NCI-H510A treated with DMSO at 0.1 percent for 48 hours (cell line): ENCODE results near the gene HOXB2.

Experiments
- DNase-seq: peaks from one replicate; lab custom pipeline; 2025; lab: John Stamatoyannopoulos, UW

The HOXB2 gene

DNA sequence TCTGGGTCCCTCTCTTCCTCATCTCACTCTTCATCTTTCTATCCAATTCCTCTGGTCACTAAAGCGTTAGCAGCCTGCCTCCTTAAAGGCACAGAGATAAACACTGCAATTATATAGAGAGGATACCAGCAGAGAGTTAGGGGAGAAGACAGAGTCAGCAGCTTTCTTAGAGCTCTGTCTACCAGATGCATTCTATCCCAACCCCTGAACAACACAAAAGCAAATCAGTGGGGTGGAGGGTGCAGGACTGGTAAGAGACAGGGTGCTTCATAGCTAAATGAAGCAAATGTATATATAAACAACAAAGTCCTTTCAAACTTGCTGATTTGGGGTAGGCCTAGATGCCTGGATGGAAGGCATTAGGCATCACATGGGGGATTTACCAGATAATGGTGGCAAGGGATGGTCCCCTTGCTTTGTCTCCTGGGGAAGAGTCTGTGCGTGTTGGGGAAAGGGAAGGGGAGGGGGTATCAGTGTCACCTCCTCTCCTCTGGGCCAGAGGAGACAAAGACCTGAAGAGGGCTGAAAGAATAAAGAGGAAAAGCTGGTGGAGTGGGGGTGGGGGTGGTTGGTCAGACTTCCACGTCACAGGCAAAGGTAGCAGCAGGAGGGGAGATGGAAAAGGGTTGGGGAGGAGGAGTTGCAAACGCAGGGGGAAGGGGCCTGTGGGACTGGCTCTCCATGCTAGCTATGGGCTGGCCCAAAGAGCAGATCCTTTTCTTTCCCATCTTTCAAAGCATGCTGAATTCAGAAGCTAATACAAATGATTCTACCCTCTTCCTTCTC is 21.2 kb upstream of the HOXB2 start:
- DNase-seq, result no peak

DNA sequence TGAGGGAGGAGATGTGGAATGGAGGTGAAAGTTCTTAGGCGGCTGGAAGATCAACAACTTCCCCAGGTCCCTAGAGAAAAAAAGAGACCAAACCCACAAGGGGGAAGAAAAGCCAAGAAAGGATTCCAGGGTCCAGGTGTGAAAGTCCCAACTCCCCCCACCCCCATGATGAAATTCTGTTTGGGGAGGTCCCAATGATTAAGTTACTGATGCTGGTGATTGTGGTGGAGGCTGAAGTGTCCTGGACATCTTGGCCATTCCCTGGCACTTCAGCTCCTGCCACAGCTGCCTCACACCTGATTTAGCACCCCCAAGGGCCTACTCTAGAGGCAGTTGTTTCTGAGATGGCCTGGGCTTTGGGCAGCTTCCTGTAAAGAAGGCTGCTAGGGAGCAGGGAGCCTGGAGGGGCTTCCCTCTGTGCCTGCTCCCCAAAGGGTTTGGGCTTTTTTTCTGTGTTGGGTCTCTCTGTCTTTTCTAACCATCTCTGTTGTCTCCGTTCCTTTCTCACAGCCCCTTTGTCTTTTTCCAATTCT is 20.2 kb upstream of the HOXB2 start:
- DNase-seq, result no peak

- no peak for DNase-seq
Observed at GRCh38 chr17:48564188-48565021, 19.5 kb upstream of the HOXB2 start.

- no peak for DNase-seq
Observed at GRCh38 chr17:48563867-48564187, 18.9 kb upstream of the HOXB2 start.

GRCh38 chr17:48563385-48563838 is 18.5 kb upstream of the HOXB2 start:
- no peak for DNase-seq

DNA sequence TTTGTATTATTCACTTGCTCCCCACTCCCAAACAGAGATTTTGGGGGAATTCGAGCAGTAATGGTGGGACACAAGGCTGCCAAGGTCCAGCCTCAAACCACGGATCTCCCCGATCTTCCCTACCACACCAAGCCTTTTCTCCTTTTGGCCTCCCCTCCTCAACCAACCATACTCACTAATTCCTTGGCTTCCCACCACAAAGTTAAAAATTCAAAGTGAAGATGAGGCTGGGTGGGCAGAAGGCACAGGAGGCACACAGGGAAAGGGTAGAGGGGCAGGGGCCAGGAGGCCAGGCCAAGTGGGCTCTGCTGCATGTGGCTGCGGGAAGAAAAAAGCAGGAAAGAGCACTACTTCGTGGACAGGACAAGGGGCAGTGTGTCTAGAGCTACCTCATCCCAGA is 18.0 kb upstream of the HOXB2 start:
- DNase-seq, result no peak

DNA sequence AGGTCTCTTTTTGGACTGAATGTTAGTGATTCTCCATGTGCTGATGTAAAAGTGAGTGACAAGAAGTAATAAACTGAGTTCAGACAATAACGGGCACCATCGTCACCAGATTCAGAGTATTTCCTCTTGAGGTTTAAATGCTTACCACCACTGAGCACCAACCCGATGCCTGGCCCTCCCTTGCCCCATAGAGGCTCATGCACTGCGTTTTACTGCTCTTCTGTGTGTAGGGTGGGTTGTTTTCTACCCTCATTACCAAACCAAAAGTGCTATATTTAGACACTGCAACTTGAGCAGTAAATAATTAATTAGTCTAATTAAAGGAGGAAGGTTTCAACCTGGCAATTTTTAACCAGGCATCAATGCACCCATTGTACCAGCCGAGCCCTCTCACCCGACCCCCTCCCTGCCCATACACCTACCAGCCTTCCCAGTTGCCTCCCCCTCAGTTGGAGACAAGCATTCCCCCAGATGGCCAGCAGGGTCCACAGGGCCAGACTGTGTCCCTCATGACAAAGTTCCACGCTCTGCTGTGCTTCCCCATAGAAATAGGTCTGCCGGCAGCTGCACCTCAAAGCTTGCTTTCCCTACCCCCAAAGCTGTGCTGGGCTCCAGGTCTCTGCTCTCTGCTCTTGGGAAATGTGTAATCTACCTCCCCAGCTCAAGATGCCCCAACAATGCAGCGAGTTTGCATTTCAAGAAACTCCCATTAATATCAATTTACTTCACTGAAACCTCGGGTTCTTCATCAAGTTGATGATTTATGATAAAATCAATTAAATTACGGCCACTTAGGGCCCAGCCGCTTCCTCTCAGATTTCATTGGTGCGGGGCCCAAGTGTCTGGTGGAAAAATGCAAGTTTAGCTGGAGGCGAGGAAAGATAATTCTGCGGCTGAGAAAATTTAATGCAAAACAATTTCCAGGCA is 17.2 kb upstream of the HOXB2 start:
- DNase-seq, result no peak

GRCh38 chr17:48559840-48560817 is 15.2 kb upstream of the HOXB2 start:
- no peak for DNase-seq

GRCh38 chr17:48559122-48559839 is 14.4 kb upstream of the HOXB2 start:
- DNase-seq, result no peak

GRCh38 chr17:48558831-48559121 is 13.9 kb upstream of the HOXB2 start:
- DNase-seq, result no peak

- DNase-seq, result no peak
Observed at GRCh38 chr17:48558057-48558830, 13.3 kb upstream of the HOXB2 start.

DNA sequence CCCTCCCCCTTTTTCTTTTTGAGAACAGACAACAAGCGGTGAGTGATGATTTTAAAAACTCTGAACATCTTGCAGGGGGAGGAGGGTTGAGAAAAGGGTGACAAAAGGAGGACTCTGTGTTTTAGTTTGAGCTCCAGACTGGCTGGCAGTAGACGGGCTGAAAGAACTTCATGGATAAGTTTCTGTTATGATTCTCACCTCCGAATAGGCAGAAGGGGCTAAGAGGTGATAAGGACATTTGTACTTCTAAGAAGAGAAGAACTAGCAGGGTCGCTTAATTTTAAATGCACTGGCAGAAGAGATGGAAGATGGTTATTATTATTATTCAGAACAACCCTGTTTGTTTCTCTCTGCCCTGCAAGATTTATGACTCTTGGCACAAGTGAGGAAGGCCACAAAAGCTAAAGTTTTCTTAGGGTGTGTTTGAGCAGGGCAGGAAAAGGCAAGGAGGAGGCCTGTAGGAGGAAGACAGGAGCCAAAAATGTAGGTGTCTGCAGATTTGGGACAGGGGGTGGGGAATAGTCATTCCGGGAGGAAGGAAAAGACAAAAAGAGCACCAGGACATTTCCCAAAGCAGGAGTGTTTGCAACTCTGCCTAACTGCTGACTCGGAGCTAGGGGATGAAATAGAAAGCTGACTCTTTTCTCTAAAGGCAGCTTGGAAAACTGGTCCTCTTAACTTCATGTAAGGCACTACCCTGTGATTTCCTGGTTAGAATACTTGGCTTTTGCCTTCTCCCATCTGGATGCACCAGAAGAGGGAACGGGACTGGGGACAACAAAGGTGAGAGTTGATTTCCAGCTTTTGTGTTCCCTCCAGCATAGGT is 11.9 kb upstream of the HOXB2 start:
- no peak for DNase-seq

DNA sequence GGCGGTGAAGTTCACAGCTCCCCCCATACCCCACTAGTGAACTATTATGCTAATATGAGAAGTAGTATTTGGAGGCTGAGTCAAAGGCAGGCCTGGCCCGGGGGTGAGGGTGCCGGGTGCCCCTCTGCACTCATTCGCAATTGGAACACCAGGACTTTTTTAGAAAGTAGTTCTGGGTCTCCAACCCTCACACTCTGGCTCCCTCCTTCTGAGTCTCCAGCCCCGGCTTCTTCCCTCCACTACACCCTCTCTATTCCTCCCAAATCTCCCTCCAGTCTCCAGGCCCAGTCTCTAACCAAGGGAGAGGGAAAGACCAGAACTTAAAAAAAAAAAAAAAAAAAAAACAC is 11.3 kb upstream of the HOXB2 start:
- no peak for DNase-seq

- DNase-seq, result peak; percentile 88
Observed at GRCh38 chr17:48555258-48556228, 10.6 kb upstream of the HOXB2 start.

GRCh38 chr17:48554412-48555257 is 9.7 kb upstream of the HOXB2 start:
- no peak for DNase-seq

DNA sequence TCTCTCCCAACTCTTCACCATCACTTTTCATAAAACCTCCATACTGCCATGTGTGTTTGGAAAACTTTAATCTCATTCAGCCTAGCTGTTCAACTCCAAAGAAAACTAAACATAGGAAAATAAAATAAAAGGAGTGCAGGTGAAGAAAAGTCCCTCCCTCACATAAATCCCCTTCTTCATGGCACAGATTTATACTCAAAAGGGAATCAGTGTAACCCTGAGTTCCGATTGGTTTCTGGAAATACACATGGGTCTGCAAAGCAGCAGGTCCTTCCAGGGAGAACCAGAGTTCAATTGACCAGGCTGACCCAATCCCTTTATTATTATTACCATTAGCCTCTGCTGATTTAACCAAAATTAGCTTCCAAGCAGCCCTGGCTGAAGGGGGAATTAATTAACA is 8.9 kb upstream of the HOXB2 start:
- DNase-seq, result no peak

GRCh38 chr17:48553190-48553547 is 8.3 kb upstream of the HOXB2 start:
- DNase-seq, result no peak
